ENCODE results near the gene PRSS57.
"Not testable (repeated sequence)": the region's sequence is repeated elsewhere in the genome, so short reads cannot be mapped to it uniquely, and the experiment has no call there.

Gene PRSS57

GRCh38 chr19:703651-704446 lies 8.6 kb upstream of the PRSS57 start:
- TF ChIP-seq ZC3H10 (CRISPR knock-in tag; IDR thresholded peaks at IDR 0.05) (no peak), ESRRG (CRISPR knock-in tag; IDR thresholded peaks at IDR 0.05) (no peak)
- peak; percentile 78 for ATAC-seq

DNA sequence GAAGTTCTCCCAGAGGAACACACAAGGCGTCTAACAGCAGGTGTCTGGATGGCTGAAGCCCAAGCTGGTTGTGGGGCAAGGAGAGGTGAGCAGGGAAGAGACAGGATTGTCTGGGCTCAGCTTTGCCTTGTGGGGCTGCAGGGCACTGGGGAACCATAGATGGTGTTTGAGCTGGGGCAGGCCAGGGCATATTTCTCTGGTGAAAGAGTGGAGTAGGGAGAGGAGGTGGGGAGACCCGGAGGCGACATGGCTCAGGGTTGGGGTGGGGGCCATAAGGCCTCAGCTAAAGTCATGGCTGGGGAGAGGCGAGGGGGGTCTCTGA lies 8.0 kb upstream of the PRSS57 start:
- no peak for TF ChIP-seq ARNTL (CRISPR knock-in tag; IDR thresholded peaks at IDR 0.05; ENCODE audit: borderline replicate concordance, low read depth)
- ATAC-seq: peak; percentile 8; the same call in 1 of the 3 replicates

DNA sequence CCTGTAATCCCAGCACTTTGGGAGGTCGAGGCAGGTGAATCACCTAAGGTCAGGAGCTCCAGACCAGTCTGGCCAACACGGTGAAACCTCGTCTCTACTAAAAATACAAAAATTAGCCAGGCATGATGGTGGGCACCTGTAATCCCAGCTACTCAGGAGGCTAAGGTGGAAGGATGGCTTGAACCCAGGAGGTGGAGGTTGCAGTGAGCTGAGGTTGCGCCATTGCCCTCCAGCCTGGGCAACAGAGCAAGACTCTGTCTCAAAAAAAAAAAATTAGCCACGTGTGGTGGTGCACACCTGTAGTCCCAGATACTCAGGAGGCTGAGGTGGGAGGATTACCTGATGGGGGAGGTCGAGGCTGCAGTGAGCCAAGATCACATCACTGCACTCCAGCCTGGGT lies 7.6 kb upstream of the PRSS57 start:
- ATAC-seq: not testable (repeated sequence)

DNA sequence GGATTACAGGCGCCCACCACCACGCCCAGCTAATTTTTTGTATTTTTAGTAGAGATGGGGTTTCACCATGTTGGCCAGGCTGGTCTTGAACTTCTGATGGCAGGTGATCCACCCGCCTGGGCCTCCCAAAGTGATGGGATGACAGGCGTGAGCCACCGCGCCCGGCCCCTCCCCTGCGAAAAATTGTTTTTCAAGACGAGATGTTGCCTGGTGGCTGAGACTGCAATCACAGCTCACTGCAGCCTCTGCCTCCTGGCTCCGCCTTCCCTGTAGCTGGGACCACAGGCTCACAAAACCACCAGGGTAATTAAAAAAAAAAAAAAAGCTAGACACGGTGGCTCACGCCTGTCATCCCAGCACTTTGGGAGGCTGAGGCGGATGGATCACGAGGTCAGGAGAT lies 4.6 kb upstream of the PRSS57 start:
- ATAC-seq: not testable (repeated sequence)

GRCh38 chr19:698529-698928 lies 3.3 kb upstream of the PRSS57 start:
- not testable (repeated sequence) for ATAC-seq

DNA sequence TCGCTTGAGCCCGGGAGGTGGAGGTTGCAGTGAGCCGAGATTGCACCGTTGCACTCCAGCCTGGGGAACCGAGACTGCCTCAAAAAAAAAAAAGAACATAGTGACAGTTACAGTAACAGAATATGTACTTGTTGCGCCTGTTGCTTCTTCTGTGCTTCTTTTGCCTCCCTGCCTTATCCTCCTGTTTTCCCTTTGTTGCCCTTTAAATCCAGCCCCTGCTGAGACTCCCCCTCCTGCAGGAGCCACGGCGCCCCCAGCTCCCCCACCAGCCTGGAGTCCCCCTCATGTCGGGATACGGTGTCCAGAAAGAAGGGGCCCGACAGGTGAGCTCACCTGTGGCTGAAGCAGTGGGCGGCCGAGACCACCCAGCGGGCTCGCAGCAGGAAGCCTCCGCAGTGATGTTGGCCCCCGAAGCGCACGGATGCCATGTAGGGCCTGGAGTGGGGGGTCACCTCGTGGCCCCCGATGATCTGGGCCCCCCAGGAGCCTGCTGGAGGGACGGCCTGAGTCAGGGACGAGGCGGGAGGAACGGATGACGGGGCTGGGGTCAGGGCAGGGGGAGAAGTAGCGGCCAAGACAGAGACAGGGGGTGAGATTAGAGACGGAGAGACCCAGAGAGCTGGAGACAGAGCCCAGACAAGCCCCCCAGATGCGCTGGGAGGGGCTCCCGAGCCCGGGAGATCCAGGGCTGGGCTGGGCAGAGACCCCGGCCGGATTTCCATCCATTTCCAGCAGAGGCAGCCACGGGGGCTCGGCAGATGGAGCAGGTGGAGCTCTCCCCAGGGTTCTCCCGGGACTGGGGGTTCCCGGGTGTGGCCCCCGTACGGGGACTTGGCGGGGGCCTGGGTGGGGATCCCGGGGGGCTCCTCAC lies 536 bp downstream of the PRSS57 start:
- TF ChIP-seq ZFP3 (CRISPR knock-in tag; IDR thresholded peaks at IDR 0.05): no peak
- no peak for TF ChIP-seq ISL1 (CRISPR knock-in tag; IDR thresholded peaks at IDR 0.05)
- TF ChIP-seq ZNF565 (CRISPR knock-in tag; conservative IDR thresholded peaks at IDR 0.05; ENCODE audit: low read depth): no peak
- TF ChIP-seq SNAI2 (CRISPR knock-in tag; IDR thresholded peaks at IDR 0.05): no peak
- no peak for TF ChIP-seq ZC3H10 (CRISPR knock-in tag; IDR thresholded peaks at IDR 0.05)
- no peak for TF ChIP-seq ZNF70 (CRISPR knock-in tag; IDR thresholded peaks at IDR 0.05)
- TF ChIP-seq POU6F1 (CRISPR knock-in tag; IDR thresholded peaks at IDR 0.05; ENCODE audit: borderline replicate concordance, low read depth): no peak
- TF ChIP-seq OSR1 (CRISPR knock-in tag; IDR thresholded peaks at IDR 0.05): no peak
- no peak for TF ChIP-seq PATZ1 (CRISPR knock-in tag; IDR thresholded peaks at IDR 0.05; ENCODE audit: borderline replicate concordance)
- TF ChIP-seq TOX (CRISPR knock-in tag; IDR thresholded peaks at IDR 0.05; ENCODE audit: borderline replicate concordance): no peak
- no peak for TF ChIP-seq ZNF8 (CRISPR knock-in tag; IDR thresholded peaks at IDR 0.05)
- TF ChIP-seq ARNTL (CRISPR knock-in tag; IDR thresholded peaks at IDR 0.05; ENCODE audit: borderline replicate concordance, low read depth): no peak
- no peak for TF ChIP-seq PPARA (CRISPR knock-in tag; IDR thresholded peaks at IDR 0.05; ENCODE audit: borderline replicate concordance)

DNA sequence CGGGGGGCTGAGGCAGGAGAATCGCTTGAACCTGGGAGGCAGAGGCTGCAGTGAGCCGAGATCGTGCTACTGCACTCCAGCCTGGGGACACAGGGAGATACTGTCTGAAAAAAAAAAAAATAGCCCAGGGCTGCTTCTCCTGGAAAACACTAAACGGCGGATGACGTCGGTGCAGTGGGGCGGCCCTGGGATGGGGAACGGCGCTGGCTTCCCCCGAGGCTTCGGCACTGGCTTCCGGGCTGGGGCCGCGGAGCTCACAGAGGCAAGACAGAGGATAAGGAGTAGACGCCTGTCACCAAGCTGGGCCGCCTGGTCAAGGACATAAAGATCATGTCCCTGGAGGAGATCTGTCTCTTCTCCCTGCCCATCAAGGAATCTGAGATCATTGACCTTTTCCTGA lies 5.0 kb downstream of the PRSS57 start:
- TF ChIP-seq OSR1 (CRISPR knock-in tag; IDR thresholded peaks at IDR 0.05): no peak
- TF ChIP-seq CREB5 (CRISPR knock-in tag; IDR thresholded peaks at IDR 0.05; ENCODE audit: low read depth): no peak
- TF ChIP-seq ARNTL (CRISPR knock-in tag; IDR thresholded peaks at IDR 0.05; ENCODE audit: borderline replicate concordance, low read depth): no peak
- TF ChIP-seq TOX (CRISPR knock-in tag; IDR thresholded peaks at IDR 0.05; ENCODE audit: borderline replicate concordance): no peak
- no peak for TF ChIP-seq ZNF70 (CRISPR knock-in tag; IDR thresholded peaks at IDR 0.05)
- TF ChIP-seq ZNF565 (CRISPR knock-in tag; conservative IDR thresholded peaks at IDR 0.05; ENCODE audit: low read depth): no peak
- TF ChIP-seq TCF4 (CRISPR knock-in tag; IDR thresholded peaks at IDR 0.05; ENCODE audit: borderline replicate concordance): no peak
- TF ChIP-seq ZFP30 (CRISPR knock-in tag; IDR thresholded peaks at IDR 0.05): no peak
- no peak for TF ChIP-seq POU6F1 (CRISPR knock-in tag; IDR thresholded peaks at IDR 0.05; ENCODE audit: borderline replicate concordance, low read depth)
- no peak for TF ChIP-seq ZC3H10 (CRISPR knock-in tag; IDR thresholded peaks at IDR 0.05)
- TF ChIP-seq, protein P1, sequence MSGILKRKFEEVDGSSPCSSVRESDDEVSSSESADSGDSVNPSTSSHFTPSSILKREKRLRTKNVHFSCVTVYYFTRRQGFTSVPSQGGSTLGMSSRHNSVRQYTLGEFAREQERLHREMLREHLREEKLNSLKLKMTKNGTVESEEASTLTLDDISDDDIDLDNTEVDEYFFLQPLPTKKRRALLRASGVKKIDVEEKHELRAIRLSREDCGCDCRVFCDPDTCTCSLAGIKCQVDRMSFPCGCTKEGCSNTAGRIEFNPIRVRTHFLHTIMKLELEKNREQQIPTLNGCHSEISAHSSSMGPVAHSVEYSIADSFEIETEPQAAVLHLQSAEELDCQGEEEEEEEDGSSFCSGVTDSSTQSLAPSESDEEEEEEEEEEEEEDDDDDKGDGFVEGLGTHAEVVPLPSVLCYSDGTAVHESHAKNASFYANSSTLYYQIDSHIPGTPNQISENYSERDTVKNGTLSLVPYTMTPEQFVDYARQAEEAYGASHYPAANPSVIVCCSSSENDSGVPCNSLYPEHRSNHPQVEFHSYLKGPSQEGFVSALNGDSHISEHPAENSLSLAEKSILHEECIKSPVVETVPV (CRISPR knock-in tag; IDR thresholded peaks at IDR 0.05): no peak
- no peak for TF ChIP-seq GLIS3 (CRISPR knock-in tag; IDR thresholded peaks at IDR 0.05)

More for the DNA sequence above, 536 bp downstream of the PRSS57 start:
- ATAC-seq: no peak

More for the DNA sequence above, 5.0 kb downstream of the PRSS57 start:
- no peak for ATAC-seq
